HCT116 (cell line): Measurements from ENCODE around the gene KLHL20. TPM values are rescaled to one million over a fixed set of nuclear protein-coding genes. Genes with fewer than 3 reads are reported as not detected.

Experiments used
- ATAC-seq: fragments of 200-7000 bp; cut with Tn5 transposase; 2 replicates; pipeline ENCODE4 v1.9.1; 2020; ENCODE audit warnings: mild to moderate bottlenecking, moderate library complexity
- BruUV-seq: library from RNA; stranded (reverse); fragments of 400-500 nt; replicated peaks from 2 replicates; lab custom pipeline; 2021; lab: Mats Ljungman, UMichigan
- CTCF ChIA-PET: fragments of 300-600 bp; sonication (Branson Sonifier 250); formaldehyde crosslinking; loops from one replicate; lab custom pipeline; 2021; ENCODE audit warnings: antibody characterized with exemption; lab: Charles Lee
- POLR2A ChIA-PET: fragments of 300-600, 350-600 bp; sonication (Branson Sonifier 250); formaldehyde crosslinking; loops from one replicate; lab custom pipeline; 2021; ENCODE audit warnings: antibody characterized with exemption; lab: Charles Lee
- RAD21 ChIA-PET, 2 experiments: fragments of 300-600 bp; sonication (Branson Sonifier 250); formaldehyde crosslinking; loops; one replicate each; lab custom pipeline; 2023; ENCODE audit warnings: low total read pairs in 2 of 2; ENCODE audit not compliant: uncharacterized antibody in 2 of 2, unreplicated experiment in 2 of 2, low non-redundant PET in 1 of 2; lab: Charles Lee
- DNase-seq: peaks from one replicate; pipeline ENCODE4 v3.0.0-alpha.2; 2010; ENCODE audit warnings: low read depth, low spot score
- H2AFZ ChIP-seq: fragments of 200-600 bp; shearing (Covaris generic), sonication (generic); 2 replicates; pipeline ENCODE4 v1.6.1; 2017; ENCODE audit warnings: low read depth, mixed run types, mixed read lengths, antibody characterized with exemption, low read length; ENCODE audit not compliant: poor library complexity, severe bottlenecking
- H3K27ac ChIP-seq: 2 replicates; pipeline ENCODE4 v1.5.1; 2012; ENCODE audit warnings: low read depth, low read length
- H3K27me3 ChIP-seq: fragments of 200-600 bp; sonication (generic); 2 replicates; pipeline ENCODE4 v1.6.1; 2016; ENCODE audit warnings: mixed run types, low read length, mixed read lengths; ENCODE audit not compliant: insufficient read depth
- H3K36me3 ChIP-seq, 2 experiments: fragments of 200-500 bp in 1 of 2; fragments of 200-600 bp in 1 of 2; sonication (Bioruptor generic) in 1 of 2; sonication (generic) in 1 of 2; 2 replicates each; pipeline versions ENCODE4 v1.5.1 to v1.6.1; 2014 to 2016; ENCODE audit warnings: low read length in 2 of 2, inconsistent platforms in 1 of 2, mixed read lengths in 1 of 2, mixed run types in 1 of 2; ENCODE audit not compliant: insufficient read depth in 2 of 2, control insufficient read depth in 1 of 2
- H3K4me1 ChIP-seq, 2 experiments: fragments of 200-600 bp in 1 of 2; sonication (generic) in 1 of 2; 2 replicates each; pipeline versions ENCODE4 v1.5.1 to v1.6.1; 2012 to 2017; ENCODE audit warnings: low read length in 2 of 2, inconsistent platforms in 1 of 2, mild to moderate bottlenecking in 1 of 2, mixed read lengths in 1 of 2, mixed run types in 1 of 2, moderate library complexity in 1 of 2; ENCODE audit not compliant: insufficient read depth in 2 of 2, control insufficient read depth in 1 of 2
- H3K4me2 ChIP-seq: fragments of 200-600 bp; sonication (generic); 2 replicates; pipeline ENCODE4 v1.6.1; 2017; ENCODE audit warnings: mixed run types, low read length, mixed read lengths
- H3K4me3 ChIP-seq, 2 experiments: fragments of 200-600 bp in 1 of 2; sonication (generic) in 1 of 2; replicated peaks in 1 of 2; 2 replicates each; pipeline ENCODE4 v1.5.1; 2011 to 2016; ENCODE audit warnings: low read length in 2 of 2, control low read depth in 1 of 2, low read depth in 1 of 2, mild to moderate bottlenecking in 1 of 2, mixed read lengths in 1 of 2, mixed run types in 1 of 2
- H3K79me2 ChIP-seq: fragments of 200-600 bp; sonication (generic); 2 replicates; pipeline ENCODE4 v1.6.1; 2017; ENCODE audit warnings: mild to moderate bottlenecking, mixed run types, low read length, moderate library complexity, mixed read lengths; ENCODE audit not compliant: insufficient read depth
- H3K9ac ChIP-seq: fragments of 200-600 bp; sonication (generic); 2 replicates; pipeline ENCODE4 v1.6.1; 2016; ENCODE audit warnings: low read length, mixed read lengths
- H3K9me2 ChIP-seq: fragments of 200-600 bp; sonication (generic), shearing (Covaris generic); 2 replicates; pipeline ENCODE4 v1.6.1; 2017; ENCODE audit warnings: mixed run types, mild to moderate bottlenecking, moderate library complexity; ENCODE audit not compliant: insufficient read depth
- H3K9me3 ChIP-seq, 2 experiments: fragments of 200-500 bp in 1 of 2; fragments of 200-600 bp in 1 of 2; sonication (Bioruptor generic) in 1 of 2; sonication (generic) in 1 of 2; 2 replicates each; pipeline ENCODE4 v1.6.1; 2014 to 2017; ENCODE audit warnings: low read length in 2 of 2, mixed read lengths in 2 of 2, inconsistent platforms in 1 of 2, low read depth in 1 of 2, mild to moderate bottlenecking in 1 of 2, mixed run types in 1 of 2, moderate library complexity in 1 of 2; ENCODE audit not compliant: control insufficient read depth in 1 of 2, insufficient read depth in 1 of 2
- H4K20me1 ChIP-seq: fragments of 200-600 bp; sonication (generic), shearing (Covaris generic); 2 replicates; pipeline ENCODE4 v1.6.1; 2017; ENCODE audit warnings: mixed run types, mild to moderate bottlenecking, moderate library complexity; ENCODE audit not compliant: insufficient read depth
- CBX3 ChIP-seq: IDR thresholded peaks from 2 replicates; pipeline ENCODE4 v1.6.1; 2012; ENCODE audit warnings: low read depth
- CEBPB ChIP-seq: IDR thresholded peaks from 2 replicates; pipeline ENCODE4 v1.6.1; 2012; ENCODE audit warnings: low read depth
- CTCF ChIP-seq, 3 experiments: fragments of 200-600 bp in 1 of 3; sonication (generic) in 1 of 3; IDR thresholded peaks in 2 of 3; conservative IDR thresholded peaks in 1 of 3; 2 replicates each; pipeline ENCODE4 v1.5.1; 2012 to 2017; ENCODE audit warnings: low read depth in 2 of 3, low read length in 2 of 3, antibody characterized with exemption in 1 of 3, borderline replicate concordance in 1 of 3, control low read depth in 1 of 3, mild to moderate bottlenecking in 1 of 3, mixed read lengths in 1 of 3, mixed run types in 1 of 3, moderate library complexity in 1 of 3; ENCODE audit not compliant: insufficient read depth in 1 of 3
- ELF1 ChIP-seq: IDR thresholded peaks from 2 replicates; pipeline ENCODE4 v1.6.1; 2012; ENCODE audit warnings: low read depth, borderline replicate concordance
- JUND ChIP-seq: IDR thresholded peaks from 2 replicates; pipeline ENCODE4 v1.6.1; 2012
- SIN3A ChIP-seq: IDR thresholded peaks from 2 replicates; pipeline ENCODE4 v1.6.1; 2012; ENCODE audit warnings: low read depth
- SP1 ChIP-seq: IDR thresholded peaks from 2 replicates; pipeline ENCODE4 v1.6.1; 2012; ENCODE audit warnings: low read depth
- ZFX ChIP-seq: fragments of 450-650 bp; IDR thresholded peaks from 2 replicates; pipeline ENCODE4 v1.6.1; 2017
- intact Hi-C: fragments of 100-400 bp; cut with micrococcal nuclease; formaldehyde crosslinking; loops from 2 replicates; pipeline ENCODE4 v1.10.0; 2022
- total RNA-seq: library from RNA; stranded (reverse); gene quantifications from one replicate; pipeline ENCODE4 v1.2.1, GENCODE V29; 2021; ENCODE audit not compliant: unreplicated experiment

The KLHL20 gene
- total RNA-seq, 1 experiment from 2014 or later, result 16.2 TPM

GRCh38 chr1:173824315-173825081, 109.7 kb downstream of the KLHL20 start, which contains the start of the genes CENPL and DARS2 (continued):
- no peak for TF ChIP-seq CTCF (IDR thresholded peaks at IDR 0.05 in 2 of 3, conservative IDR thresholded peaks at IDR 0.05 in 1 of 3; ENCODE audit: borderline replicate concordance in 1 of 3, insufficient read depth in 1 of 3, low read depth in 2 of 3, low read length in 2 of 3)
- no peak; the same call in 1 of the 2 replicates for TF ChIP-seq ZFX
- peak; percentile 91 for TF ChIP-seq SIN3A
- TF ChIP-seq CBX3, result peak; percentile 55; the same call in 1 of the 2 replicates
- no peak for TF ChIP-seq CEBPB

- Histone ChIP-seq H3K27me3 (no peaks in the 10 kb centered on the region), H3K36me3 (peaks cover 0 to 2% of the 10 kb centered on the region in 2 experiments; a peak in 1 of 4 replicates), H3K9ac (no peak overlapping the region), H3K9me3 (no peaks in the 10 kb centered on the region), H3K4me2 (no peak overlapping the region), H3K4me1 (peaks cover 2 to 7% of the 10 kb centered on the region in 2 experiments; a peak in 2 of 4 replicates), H3K27ac (no peak overlapping the region), H3K9me2 (no peaks in the 10 kb centered on the region), H3K4me3 (no peak overlapping the region), H3K79me2 (peaks cover 14% of the 10 kb centered on the region), H4K20me1 (no peaks in the 10 kb centered on the region), H2AFZ (no peak overlapping the region)
- ATAC-seq (no peak), DNase-seq (no peak)
- ChIA-PET POLR2A (no interaction called here), CTCF (no interaction called here), RAD21 (no interaction called here)
- TF ChIP-seq SP1 (no peak), ELF1 (no peak), CEBPB (no peak), JUND (no peak)
- BruUV-seq, result no TSS peak
- intact Hi-C loops, result loop anchor here (10.0 kb wide), 1 partner anchor 113 kb away; the partner anchor contains the start of gene KLHL20
Measured at GRCh38 chr1:173827611-173828010, 112.8 kb downstream of the KLHL20 start.
